ELR (cell line): ENCODE results near the gene NRG2.

Experiments
- DNase-seq: peaks from one replicate; pipeline ENCODE4 v3.0.0-alpha.2; 2015; ENCODE audit warnings: low read depth

The NRG2 gene

GRCh38 chr5:139856714-139857113 is 186.4 kb downstream of the NRG2 start:
- no peak for DNase-seq

- no peak for DNase-seq
Measured at GRCh38 chr5:139855946-139856540, 187.1 kb downstream of the NRG2 start.

GRCh38 chr5:139855451-139855850 is 187.6 kb downstream of the NRG2 start:
- DNase-seq, result no peak

- no peak for DNase-seq
Measured at GRCh38 chr5:139854953-139855352, 188.1 kb downstream of the NRG2 start.

GRCh38 chr5:139854029-139854605 is 189.0 kb downstream of the NRG2 start:
- DNase-seq, result no peak

- no peak for DNase-seq
Measured at GRCh38 chr5:139852696-139853095, 190.4 kb downstream of the NRG2 start.

- no peak for DNase-seq
Measured at GRCh38 chr5:139851558-139851957, 191.5 kb downstream of the NRG2 start.

- no peak for DNase-seq
Measured at GRCh38 chr5:139850423-139851016, 192.6 kb downstream of the NRG2 start.

- no peak for DNase-seq
Measured at GRCh38 chr5:139849942-139850341, 193.2 kb downstream of the NRG2 start.

GRCh38 chr5:139849501-139849900 is 193.6 kb downstream of the NRG2 start:
- no peak for DNase-seq

- no peak for DNase-seq
Measured at GRCh38 chr5:139848508-139849100, 194.5 kb downstream of the NRG2 start.

- DNase-seq, result no peak
Measured at GRCh38 chr5:139847790-139848507, 195.2 kb downstream of the NRG2 start.

GRCh38 chr5:139847091-139847490 is 196.0 kb downstream of the NRG2 start:
- DNase-seq, result no peak

- DNase-seq, result no peak
Measured at GRCh38 chr5:139845846-139846681, 197.0 kb downstream of the NRG2 start.

GRCh38 chr5:139844472-139845145 is 198.5 kb downstream of the NRG2 start:
- peak; percentile 79 for DNase-seq

- no peak for DNase-seq
Measured at GRCh38 chr5:139843991-139844390, 199.1 kb downstream of the NRG2 start.

- no peak for DNase-seq
Measured at GRCh38 chr5:139842321-139842720, 200.8 kb downstream of the NRG2 start.

GRCh38 chr5:139841549-139841948 is 201.6 kb downstream of the NRG2 start:
- no peak for DNase-seq

GRCh38 chr5:139839918-139840317 is 203.2 kb downstream of the NRG2 start:
- DNase-seq, result no peak

GRCh38 chr5:139839232-139839815 is 203.8 kb downstream of the NRG2 start:
- DNase-seq, result no peak
